ENCODE results near the gene TUBGCP4. TPM values are rescaled to one million over a fixed set of nuclear protein-coding genes. Genes with fewer than 3 reads are reported as not detected.
A peak's percentile ranks its signal among the peaks of the same experiment; 100 is the strongest.

Gene TUBGCP4
- total and polyA plus RNA-seq, 10 of the 15 experiments (the other 5 are each of a cell fraction or from before 2014, with no cell fraction given) = 6.3 to 39.1 (median 24.8) TPM

DNA sequence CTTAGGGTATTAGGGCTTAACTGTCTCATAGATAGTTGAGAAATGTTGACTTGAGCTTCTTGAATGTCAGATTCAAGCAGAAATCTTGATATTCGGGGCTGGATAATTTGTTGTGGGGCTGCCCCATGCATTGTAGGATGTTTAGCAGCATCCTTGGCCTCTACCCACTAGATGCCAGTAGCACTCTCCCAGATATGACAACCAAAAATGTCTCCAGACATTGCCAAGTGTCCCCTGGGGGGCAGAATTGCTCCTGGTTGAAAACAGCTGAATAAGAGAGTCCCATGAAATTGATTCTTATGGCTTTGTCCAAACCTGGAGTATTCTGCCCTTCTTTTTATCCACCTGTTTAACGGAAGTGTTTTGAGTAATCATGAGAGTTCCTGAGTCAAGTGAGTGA, 24.6 kb upstream of the TUBGCP4 start (continued):
- TF ChIP-seq, protein P1, sequence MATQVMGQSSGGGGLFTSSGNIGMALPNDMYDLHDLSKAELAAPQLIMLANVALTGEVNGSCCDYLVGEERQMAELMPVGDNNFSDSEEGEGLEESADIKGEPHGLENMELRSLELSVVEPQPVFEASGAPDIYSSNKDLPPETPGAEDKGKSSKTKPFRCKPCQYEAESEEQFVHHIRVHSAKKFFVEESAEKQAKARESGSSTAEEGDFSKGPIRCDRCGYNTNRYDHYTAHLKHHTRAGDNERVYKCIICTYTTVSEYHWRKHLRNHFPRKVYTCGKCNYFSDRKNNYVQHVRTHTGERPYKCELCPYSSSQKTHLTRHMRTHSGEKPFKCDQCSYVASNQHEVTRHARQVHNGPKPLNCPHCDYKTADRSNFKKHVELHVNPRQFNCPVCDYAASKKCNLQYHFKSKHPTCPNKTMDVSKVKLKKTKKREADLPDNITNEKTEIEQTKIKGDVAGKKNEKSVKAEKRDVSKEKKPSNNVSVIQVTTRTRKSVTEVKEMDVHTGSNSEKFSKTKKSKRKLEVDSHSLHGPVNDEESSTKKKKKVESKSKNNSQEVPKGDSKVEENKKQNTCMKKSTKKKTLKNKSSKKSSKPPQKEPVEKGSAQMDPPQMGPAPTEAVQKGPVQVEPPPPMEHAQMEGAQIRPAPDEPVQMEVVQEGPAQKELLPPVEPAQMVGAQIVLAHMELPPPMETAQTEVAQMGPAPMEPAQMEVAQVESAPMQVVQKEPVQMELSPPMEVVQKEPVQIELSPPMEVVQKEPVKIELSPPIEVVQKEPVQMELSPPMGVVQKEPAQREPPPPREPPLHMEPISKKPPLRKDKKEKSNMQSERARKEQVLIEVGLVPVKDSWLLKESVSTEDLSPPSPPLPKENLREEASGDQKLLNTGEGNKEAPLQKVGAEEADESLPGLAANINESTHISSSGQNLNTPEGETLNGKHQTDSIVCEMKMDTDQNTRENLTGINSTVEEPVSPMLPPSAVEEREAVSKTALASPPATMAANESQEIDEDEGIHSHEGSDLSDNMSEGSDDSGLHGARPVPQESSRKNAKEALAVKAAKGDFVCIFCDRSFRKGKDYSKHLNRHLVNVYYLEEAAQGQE (IDR thresholded peaks at IDR 0.05; ENCODE audit: low read depth, low read length) = no peak
- TF ChIP-seq RAD21 (IDR thresholded peaks at IDR 0.05; ENCODE audit: insufficient read depth, low read depth, low read length) (peak; percentile 27; the same call in 1 of the 2 replicates), HDAC6 (IDR thresholded peaks at IDR 0.05; ENCODE audit: unreplicated experiment) (no peak)
- TF ChIP-seq, protein P2, sequence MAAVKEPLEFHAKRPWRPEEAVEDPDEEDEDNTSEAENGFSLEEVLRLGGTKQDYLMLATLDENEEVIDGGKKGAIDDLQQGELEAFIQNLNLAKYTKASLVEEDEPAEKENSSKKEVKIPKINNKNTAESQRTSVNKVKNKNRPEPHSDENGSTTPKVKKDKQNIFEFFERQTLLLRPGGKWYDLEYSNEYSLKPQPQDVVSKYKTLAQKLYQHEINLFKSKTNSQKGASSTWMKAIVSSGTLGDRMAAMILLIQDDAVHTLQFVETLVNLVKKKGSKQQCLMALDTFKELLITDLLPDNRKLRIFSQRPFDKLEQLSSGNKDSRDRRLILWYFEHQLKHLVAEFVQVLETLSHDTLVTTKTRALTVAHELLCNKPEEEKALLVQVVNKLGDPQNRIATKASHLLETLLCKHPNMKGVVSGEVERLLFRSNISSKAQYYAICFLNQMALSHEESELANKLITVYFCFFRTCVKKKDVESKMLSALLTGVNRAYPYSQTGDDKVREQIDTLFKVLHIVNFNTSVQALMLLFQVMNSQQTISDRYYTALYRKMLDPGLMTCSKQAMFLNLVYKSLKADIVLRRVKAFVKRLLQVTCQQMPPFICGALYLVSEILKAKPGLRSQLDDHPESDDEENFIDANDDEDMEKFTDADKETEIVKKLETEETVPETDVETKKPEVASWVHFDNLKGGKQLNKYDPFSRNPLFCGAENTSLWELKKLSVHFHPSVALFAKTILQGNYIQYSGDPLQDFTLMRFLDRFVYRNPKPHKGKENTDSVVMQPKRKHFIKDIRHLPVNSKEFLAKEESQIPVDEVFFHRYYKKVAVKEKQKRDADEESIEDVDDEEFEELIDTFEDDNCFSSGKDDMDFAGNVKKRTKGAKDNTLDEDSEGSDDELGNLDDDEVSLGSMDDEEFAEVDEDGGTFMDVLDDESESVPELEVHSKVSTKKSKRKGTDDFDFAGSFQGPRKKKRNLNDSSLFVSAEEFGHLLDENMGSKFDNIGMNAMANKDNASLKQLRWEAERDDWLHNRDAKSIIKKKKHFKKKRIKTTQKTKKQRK (IDR thresholded peaks at IDR 0.05; ENCODE audit: low read depth, low read length) = no peak

DNA sequence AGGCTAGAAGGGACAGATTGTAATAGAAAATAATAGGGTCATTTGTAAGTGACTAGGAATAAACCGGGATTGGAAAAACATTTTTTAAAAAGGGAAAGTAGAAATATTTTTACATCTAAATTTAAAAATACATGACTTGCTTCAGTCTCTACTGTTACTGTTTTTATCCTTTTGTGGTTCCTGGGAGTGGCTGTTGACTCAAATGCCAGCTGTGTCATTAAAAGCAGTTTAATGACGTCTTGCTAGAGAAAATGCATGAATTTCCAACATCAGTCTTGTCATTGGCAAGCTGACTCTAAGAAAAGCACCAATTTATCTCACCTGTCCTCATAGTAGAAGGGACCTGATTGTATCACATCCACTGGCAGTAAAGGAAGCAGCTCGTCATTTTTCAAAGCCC, 23.8 kb upstream of the TUBGCP4 start:
- H3K36me3 ChIP-seq (ENCODE audit: control insufficient read depth in 2 of 2, insufficient read depth in 2 of 2, low read length in 1 of 2) = peaks cover 0 to 19% of the 10 kb centered on the region in 2 experiments; a peak in 2 of 4 replicates
- FAIRE-seq (no peak), DNase-seq (ENCODE audit: low read depth, low spot score) (no peak), ATAC-seq (no peak)
- no peaks in the 10 kb centered on the region for H3K4me1 ChIP-seq (ENCODE audit: control insufficient read depth, insufficient read depth, low read length)
- intact Hi-C loops (cut with micrococcal nuclease; ENCODE audit: unreplicated experiment) (no loop called here), in situ Hi-C loops (cut with MboI) (no loop called here)
- no peak overlapping the region for H2AFZ ChIP-seq (ENCODE audit: control insufficient read depth, low read depth, low read length)
- WGBS (ENCODE audit: insufficient coverage, insufficient replicate concordance, low lambda C conversion rate, missing lambda C conversion rate) = 95% methylated on average over 3 of the region's 3 CpGs
- TF ChIP-seq HDGF (IDR thresholded peaks at IDR 0.05) (no peak), BRCA1 (IDR thresholded peaks at IDR 0.05; ENCODE audit: low read depth, low read length) (no peak)
- RAD21 ChIA-PET (ENCODE audit: unreplicated experiment) = interaction anchor here (3.2 kb wide), 1 partner anchor 167 kb away, joined by 8 read pairs; no protein-coding TSS in a partner anchor
- no peak overlapping the region for H3K4me2 ChIP-seq (ENCODE audit: control insufficient read depth, insufficient read depth)
- CTCF ChIA-PET = interaction anchor here (0.8 to 1.9 kb wide), 8 partner anchors 9 to 164 kb away, joined by 3 to 6 read pairs (median 4); no protein-coding TSS in a partner anchor
- SMC1A ChIA-PET (ENCODE audit: uncharacterized antibody, unreplicated experiment) = interaction anchor here (1.0 to 2.1 kb wide), 4 partner anchors 9 to 31 kb away, joined by 3 to 7 read pairs (median 4); no protein-coding TSS in a partner anchor
- H3K9ac ChIP-seq (ENCODE audit: control insufficient read depth, insufficient read depth, low read length) = no peak overlapping the region
- H3K27me3 ChIP-seq (replicated peaks in 1 of 2; ENCODE audit: control insufficient read depth in 2 of 2, insufficient read depth in 2 of 2, low read length in 1 of 2) = no peaks in the 10 kb centered on the region
- no peaks in the 10 kb centered on the region for H4K20me1 ChIP-seq (ENCODE audit: control insufficient read depth, insufficient read depth)
- H3K4me3 ChIP-seq = no peak overlapping the region
- H3K79me2 ChIP-seq (ENCODE audit: control insufficient read depth, insufficient read depth, low read length) = no peaks in the 10 kb centered on the region
- no peak overlapping the region for H3K27ac ChIP-seq (ENCODE audit: control insufficient read depth, insufficient read depth)
- POLR2A ChIA-PET = no interaction called here
- BruUV-seq (replicated peaks) = no TSS peak
- H3K9me3 ChIP-seq (replicated peaks; ENCODE audit: control insufficient read depth, insufficient read depth, low read length) = no peaks in the 10 kb centered on the region

All from GM12878 (cell line).